Lower leg skin (tissue), 4 donors: ENCODE measurements around the gene AKR1C1. TPM values are rescaled to one million over a fixed set of nuclear protein-coding genes. Genes with fewer than 3 reads are reported as not detected.
"Not testable (repeated sequence)": the region's sequence is repeated elsewhere in the genome, so short reads cannot be mapped to it uniquely, and the experiment has no call there.

Experiments
- DNase-seq, 2 donors: peaks; one replicate each; pipeline ENCODE4 v3.0.0-alpha.2; 2019; ENCODE audit warnings: low spot score in 2 of 2
- H3K4me3 ChIP-seq: fragments of 200-600 bp; sonication (generic); 2 replicates; pipeline ENCODE4 v1.5.1; 2017; ENCODE audit warnings: mild to moderate bottlenecking, low read depth; ENCODE audit not compliant: poor library complexity, severe bottlenecking
- CTCF ChIP-seq, 3 donors: fragments of 450-650 bp; IDR thresholded peaks; one replicate each; pipeline ENCODE4 v1.5.1; 2016; ENCODE audit warnings: antibody characterized with exemption in 3 of 3, mild to moderate bottlenecking in 3 of 3, moderate library complexity in 2 of 3
- POLR2A ChIP-seq, 2 donors: fragments of 450-650 bp; IDR thresholded peaks; one replicate each; pipeline ENCODE4 v1.6.1; 2016 to 2017; ENCODE audit warnings: antibody characterized with exemption in 2 of 2, mild to moderate bottlenecking in 1 of 2, moderate library complexity in 1 of 2
- WGBS, 2 donors: methylation state at CpG; one replicate each; pipeline ENCODE4 v1.1.5; 2018; 5-methylcytosine and 5-hydroxymethylcytosine counted together
- intact Hi-C: fragments of 100-400 bp; cut with DNase I; formaldehyde crosslinking; loops from one replicate; pipeline ENCODE4 v1.15.0; 2023; ENCODE audit warnings: low total_unique reads
- total RNA-seq, 4 donors: library from RNA; depleted of rRNA; stranded (reverse); fragments of >200 nt; gene quantifications; one replicate each; pipeline ENCODE4 v1.1.0, GENCODE V29; 2016

Gene AKR1C1
- total RNA-seq, 4 donors from 2014 or later: 16.3 to 44.4 (median 31.3) TPM

GRCh38 chr10:4953405-4953804 is 9.8 kb upstream of the AKR1C1 start:
- TF ChIP-seq POLR2A (IDR thresholded peaks at IDR 0.05) (no peak), CTCF (IDR thresholded peaks at IDR 0.05) (no peak)
- no peak overlapping the region for H3K4me3 ChIP-seq
- intact Hi-C loops: no loop called here
- DNase-seq: no peak

- intact Hi-C loops, H3K4me3 ChIP-seq, DNase-seq: not testable (repeated sequence)
- WGBS, 2 donors: 83 to 86% methylated on average over 4 to 6 of the region's 7 CpGs
Measured at GRCh38 chr10:4956088-4956487, 7.1 kb upstream of the AKR1C1 start.

- 69 to 73% methylated on average over 5 of the region's 5 CpGs for WGBS, 2 donors
- DNase-seq, H3K4me3 ChIP-seq, intact Hi-C loops: not testable (repeated sequence)
Measured at GRCh38 chr10:4956955-4957645, 6.1 kb upstream of the AKR1C1 start.

GRCh38 chr10:4961558-4961957 is 1.7 kb upstream of the AKR1C1 start:
- intact Hi-C loops, DNase-seq: not testable (repeated sequence)
- 96% methylated on average over 11 of the region's 11 CpGs for WGBS, 2 donors

GRCh38 chr10:4962308-4962707 is 907 bp upstream of the AKR1C1 start:
- intact Hi-C loops, DNase-seq, H3K4me3 ChIP-seq: not testable (repeated sequence)
- WGBS, 2 donors: 35 to 44% methylated on average over 1 of the region's 1 CpG

More at GRCh38 chr10:4961558-4961957, 1.7 kb upstream of the AKR1C1 start:
- H3K4me3 ChIP-seq: not testable (repeated sequence)

GRCh38 chr10:4963815-4964154 is 570 bp downstream of the AKR1C1 start:
- H3K4me3 ChIP-seq, DNase-seq, intact Hi-C loops: not testable (repeated sequence)
- 38 to 39% methylated on average over 4 of the region's 4 CpGs for WGBS, 2 donors

- H3K4me3 ChIP-seq, DNase-seq, intact Hi-C loops: not testable (repeated sequence)
- WGBS, 2 donors: 91 to 92% methylated on average over 4 of the region's 4 CpGs
Measured at GRCh38 chr10:4965763-4966162, 2.5 kb downstream of the AKR1C1 start.

- H3K4me3 ChIP-seq, DNase-seq, intact Hi-C loops: not testable (repeated sequence)
- 90 to 99% methylated on average over 3 of the region's 3 CpGs for WGBS, 2 donors
Measured at GRCh38 chr10:4967189-4967588, 4.0 kb downstream of the AKR1C1 start.

- WGBS, 2 donors: 93% methylated on average over 3 of the region's 3 CpGs
- intact Hi-C loops, H3K4me3 ChIP-seq, DNase-seq: not testable (repeated sequence)
Measured at GRCh38 chr10:4969289-4969688, 6.1 kb downstream of the AKR1C1 start.

- DNase-seq, intact Hi-C loops, H3K4me3 ChIP-seq: not testable (repeated sequence)
- 97 to 100% methylated on average over 2 of the region's 2 CpGs for WGBS, 2 donors
Measured at GRCh38 chr10:4970362-4970761, 7.1 kb downstream of the AKR1C1 start.

- H3K4me3 ChIP-seq, DNase-seq, intact Hi-C loops: not testable (repeated sequence)
- 96 to 100% methylated on average over 5 to 11 of the region's 18 CpGs for WGBS, 2 donors
Measured at GRCh38 chr10:4972369-4973142, 9.3 kb downstream of the AKR1C1 start.

GRCh38 chr10:4973294-4973693 is 10.1 kb downstream of the AKR1C1 start:
- 91 to 100% methylated on average over 1 of the region's 1 CpG for WGBS, 2 donors
- DNase-seq, H3K4me3 ChIP-seq, intact Hi-C loops: not testable (repeated sequence)

GRCh38 chr10:4974400-4974799 is 11.2 kb downstream of the AKR1C1 start:
- H3K4me3 ChIP-seq, DNase-seq, intact Hi-C loops: not testable (repeated sequence)
